A204.1 (cell line): ENCODE data around the gene DNMT1.
"Not testable (repeated sequence)": the region's sequence is repeated elsewhere in the genome, so short reads cannot be mapped to it uniquely, and the experiment has no call there.

Source experiments
- FAIRE-seq: peaks from 2 replicates; lab custom pipeline; 2012; peaks lifted over from hg19 to GRCh38; lab: Jason Lieb, UNC

Gene DNMT1

GRCh38 chr19:10194500-10195198 is at the start of gene DNMT1:
DNMT1 (minus strand) TSS chr19:10194953; CDS start chr19:10194899, 54 bp downstream.
- FAIRE-seq: peak; percentile 82

DNA sequence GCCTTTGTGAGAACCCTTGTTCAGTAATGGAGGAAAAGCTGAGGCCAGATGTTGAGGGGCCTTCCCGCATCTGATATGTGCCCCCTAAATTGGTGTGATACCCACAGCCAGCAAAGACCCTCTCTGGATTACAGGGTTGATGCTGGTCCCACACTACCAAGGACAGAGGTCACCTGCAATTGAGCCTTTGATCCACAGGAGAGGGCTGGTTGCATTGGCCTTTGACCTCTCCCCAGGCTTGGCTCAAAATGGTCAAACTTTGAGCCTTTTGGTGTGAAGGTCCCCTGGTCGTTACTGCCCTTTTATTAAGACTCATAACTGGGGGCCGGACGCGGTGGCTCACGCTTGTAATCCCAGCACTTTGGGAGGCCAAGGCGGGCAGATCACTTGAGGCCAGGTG is 48.9 kb upstream of the DNMT1 start:
- FAIRE-seq: no peak

GRCh38 chr19:10241826-10242449 is 47.2 kb upstream of the DNMT1 start:
- not testable (repeated sequence) for FAIRE-seq

DNA sequence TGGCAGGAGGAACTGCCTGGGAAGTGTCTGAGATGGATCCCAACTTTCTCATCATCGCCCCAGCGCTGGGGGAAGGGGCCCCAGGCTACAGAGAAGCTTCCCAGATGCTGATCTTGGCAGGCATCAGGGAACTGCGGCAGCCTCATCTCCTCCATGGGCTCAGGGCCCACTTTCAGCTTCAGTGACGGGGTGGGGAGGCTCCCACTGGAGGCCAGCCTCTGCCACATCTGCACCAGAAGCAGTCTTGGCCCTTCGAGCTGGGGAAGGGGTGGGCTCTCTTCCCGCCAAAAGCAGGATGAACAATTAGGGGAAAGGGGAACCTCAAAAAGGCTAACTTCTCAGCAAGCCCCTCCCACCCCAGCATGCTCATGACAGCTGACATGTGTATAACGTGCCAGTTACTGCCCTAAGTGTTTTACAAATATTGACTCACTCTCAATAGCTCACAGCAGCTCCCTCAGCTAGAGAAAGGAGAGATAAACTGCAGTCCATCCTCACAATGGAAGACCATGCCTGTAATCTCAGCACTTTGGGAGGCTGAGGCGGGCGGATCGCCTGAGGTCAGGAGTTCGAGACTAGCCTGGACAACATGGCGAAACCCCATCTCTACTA is 43.5 kb upstream of the DNMT1 start:
- no peak for FAIRE-seq

DNA sequence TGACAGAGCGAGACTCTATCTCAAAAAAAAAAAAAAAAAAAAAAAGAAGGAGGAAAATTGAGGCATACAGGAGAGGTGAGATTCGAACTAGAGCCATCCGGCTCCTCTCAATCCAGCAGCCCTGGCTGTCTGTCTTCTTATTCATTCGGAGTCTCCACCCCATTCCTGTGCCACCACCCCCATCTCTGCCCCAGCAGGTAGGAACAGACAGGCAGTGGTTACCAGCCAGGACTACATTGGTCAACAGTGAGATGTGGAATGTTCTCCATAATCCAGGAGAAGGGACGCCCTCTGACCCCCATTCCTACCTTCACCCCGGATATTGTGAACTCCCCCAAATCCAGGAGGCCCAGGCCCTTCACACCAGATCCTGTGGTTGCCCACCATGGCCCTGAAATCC is 42.9 kb upstream of the DNMT1 start:
- FAIRE-seq: no peak

- not testable (repeated sequence) for FAIRE-seq
These were observed 40.7 kb upstream of the DNMT1 start for GRCh38 chr19:10235409-10235808.

GRCh38 chr19:10235003-10235402 is 40.2 kb upstream of the DNMT1 start:
- FAIRE-seq: no peak

DNA sequence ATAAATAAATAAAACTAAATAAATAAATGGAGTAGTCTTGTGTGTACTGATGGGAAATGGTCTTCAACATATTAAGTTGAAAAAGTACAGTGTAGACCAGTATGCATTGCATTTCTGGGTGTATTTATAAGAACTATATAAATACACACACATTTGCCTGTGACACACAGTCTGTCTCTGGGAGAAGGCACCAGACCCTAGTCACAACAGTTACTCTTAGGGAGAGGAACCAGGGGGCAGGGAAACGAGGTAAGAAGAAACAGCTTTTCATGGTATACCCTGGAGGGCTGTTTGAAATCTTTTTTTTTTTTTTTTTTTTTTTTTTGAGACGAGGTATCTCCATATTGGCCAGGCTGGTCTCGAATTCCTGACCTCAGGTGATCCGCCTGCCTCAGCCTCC is 39.2 kb upstream of the DNMT1 start:
- no peak for FAIRE-seq

GRCh38 chr19:10231612-10232228 is 37.0 kb upstream of the DNMT1 start:
- FAIRE-seq: no peak

DNA sequence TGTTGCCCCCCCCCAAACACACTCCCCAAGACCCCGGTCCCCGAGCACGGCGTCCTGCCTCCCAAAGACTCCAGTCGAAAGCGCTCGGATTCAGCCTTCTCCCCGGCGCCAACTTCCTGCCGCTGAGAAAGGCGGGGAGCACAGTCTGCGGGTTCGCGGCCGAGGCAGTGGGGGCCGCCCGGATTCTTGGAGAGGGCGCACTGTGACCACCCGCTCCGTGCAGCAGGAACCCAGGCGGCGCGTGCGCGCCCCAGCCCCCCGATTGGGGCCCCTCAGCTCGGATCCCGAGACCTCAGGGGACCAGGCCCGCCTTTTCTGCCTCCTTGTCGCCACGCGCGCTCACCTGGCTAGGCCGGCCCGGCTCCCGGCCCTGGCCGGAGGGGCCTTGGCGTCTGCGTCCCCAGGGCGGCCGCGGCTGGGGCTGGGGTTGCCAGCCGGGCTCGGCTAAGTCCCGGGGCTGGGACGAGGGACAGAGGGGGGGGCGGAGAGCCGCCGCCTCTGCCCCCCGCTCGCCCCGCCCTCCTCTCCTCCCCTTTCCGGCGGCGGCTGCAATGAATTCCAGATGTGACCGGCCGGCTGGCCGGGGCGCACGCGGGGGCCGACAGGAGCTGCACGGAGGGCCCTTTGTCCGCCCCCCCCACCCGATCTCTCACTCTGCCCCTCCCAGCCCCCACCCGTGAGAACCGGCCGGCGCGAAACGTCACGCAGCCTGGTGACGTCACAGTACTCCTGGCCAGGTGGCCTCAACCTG is 36.3 kb upstream of the DNMT1 start, which contains the start of gene S1PR2:
S1PR2 (minus strand) TSS at position 471 of the 751 bp plus-strand sequence. CDS start 6,426 bp downstream, outside the sequence.
- FAIRE-seq: no peak

DNA sequence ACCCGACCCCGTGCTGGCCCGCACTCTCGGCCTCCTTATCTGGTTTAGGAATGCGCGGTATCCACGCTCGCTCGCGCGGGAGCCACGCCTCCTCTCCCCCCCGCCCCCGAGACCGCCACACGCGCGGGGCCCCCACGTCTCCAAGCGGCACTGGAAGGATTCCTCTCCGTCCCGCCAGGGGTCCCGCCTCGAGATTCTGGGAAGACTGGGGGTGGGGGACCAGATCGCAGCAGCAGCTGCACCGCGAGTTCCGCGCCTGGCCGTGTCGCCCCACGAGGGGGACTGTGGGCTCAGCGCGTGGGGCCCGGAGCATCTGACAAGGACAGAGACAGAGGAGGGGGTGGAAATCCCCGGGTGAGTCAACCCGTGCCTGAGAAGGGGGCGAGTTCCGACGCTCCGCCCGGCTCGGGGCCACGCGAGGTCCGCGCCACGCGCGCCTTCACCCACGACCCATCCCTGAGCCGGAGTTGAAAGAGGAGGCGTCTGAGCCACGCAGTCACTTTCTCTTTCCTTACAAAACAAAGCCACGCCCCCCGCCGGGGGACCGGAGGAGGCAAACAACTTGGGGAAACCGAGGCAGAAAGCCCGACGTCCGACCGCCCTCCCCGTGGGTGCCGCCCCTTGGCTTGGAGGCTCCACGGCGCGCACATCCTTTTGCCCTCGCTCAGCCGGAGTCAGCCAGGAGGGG is 35.6 kb upstream of the DNMT1 start:
- no peak for FAIRE-seq

DNA sequence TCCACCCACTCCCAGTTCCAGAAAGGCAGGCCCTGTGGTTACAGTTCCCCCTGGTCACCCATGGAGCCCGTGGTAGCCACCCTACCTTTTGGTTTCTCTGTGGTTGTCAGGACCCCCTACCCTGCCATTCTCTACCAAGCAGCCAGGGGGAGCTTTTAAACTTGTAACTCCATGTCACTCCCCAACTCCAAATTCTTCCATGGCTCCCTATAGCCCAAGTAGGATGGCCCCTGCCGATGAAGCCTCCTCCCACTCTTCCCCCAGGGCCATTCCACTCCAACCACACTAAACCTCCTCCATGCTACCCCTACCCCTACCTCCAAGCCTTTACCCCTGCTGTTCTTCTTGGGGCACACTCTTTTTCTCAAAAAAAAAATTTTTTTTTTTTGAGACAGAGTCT is 34.2 kb upstream of the DNMT1 start:
- FAIRE-seq: no peak

DNA sequence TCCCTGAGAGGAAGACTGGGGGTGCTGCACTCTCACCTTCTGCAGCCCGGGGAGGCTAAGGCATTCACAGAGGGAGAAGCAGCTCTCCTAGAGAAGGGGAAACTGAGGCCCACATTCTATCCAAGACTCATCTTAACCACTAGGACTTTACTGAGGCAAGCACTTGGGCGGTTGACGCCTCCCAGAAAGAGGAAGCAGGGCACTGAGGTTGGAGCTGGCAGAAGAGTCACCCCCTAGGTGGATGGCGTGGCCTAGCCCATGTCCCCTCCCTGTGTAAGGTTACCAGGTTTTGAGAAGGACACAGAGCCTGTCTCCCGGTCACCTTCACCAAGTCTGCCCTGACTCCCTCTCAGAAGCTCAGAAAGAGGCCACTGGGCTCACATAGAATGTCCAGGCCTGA is 33.6 kb upstream of the DNMT1 start:
- FAIRE-seq: no peak

DNA sequence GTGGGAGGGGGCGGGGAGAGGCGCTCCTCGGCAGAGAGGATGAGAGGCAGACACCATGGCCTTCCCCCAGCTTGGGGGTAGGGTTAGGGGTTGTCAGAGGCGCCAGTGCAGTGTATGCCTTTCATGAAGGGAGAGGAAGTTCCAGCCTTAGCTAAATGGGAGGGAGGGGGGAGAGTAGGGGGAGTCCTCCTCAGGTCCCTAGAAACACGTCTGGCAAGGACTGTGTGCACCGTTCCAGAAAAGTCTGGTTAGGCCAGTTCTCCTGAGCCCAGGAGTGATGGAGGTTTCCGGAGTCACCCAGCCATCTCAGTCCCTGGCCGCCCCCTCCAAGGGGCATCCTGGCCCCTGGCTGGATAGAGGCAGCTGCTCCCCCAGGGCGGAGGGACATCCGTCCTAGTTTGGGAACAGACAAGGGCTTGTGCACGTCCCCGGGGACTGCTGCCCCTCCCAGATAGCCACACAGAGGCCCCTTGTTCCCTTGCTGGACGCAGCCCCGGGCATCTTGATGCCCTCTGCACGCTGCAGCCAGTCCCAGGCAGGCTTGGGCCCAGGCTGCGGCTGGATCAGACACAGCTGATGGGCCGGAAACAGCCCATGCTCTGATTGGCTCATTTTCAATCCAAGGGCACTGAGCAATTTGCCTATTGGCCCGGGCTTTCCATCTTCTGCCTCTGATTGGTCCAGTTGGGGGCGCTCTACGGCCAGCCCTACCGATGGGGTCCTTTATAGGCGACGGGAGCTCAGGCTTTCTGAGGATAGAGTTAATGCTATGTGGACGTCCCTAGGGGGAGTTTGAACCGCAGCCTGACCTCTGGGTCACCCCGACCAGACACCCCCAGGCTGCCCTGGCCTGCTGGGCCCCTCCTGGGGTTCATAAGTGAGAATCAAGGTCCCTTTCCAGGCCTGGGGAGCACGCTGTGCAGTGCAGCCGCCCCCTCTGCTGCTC is 32.5 kb upstream of the DNMT1 start:
- FAIRE-seq: no peak

DNA sequence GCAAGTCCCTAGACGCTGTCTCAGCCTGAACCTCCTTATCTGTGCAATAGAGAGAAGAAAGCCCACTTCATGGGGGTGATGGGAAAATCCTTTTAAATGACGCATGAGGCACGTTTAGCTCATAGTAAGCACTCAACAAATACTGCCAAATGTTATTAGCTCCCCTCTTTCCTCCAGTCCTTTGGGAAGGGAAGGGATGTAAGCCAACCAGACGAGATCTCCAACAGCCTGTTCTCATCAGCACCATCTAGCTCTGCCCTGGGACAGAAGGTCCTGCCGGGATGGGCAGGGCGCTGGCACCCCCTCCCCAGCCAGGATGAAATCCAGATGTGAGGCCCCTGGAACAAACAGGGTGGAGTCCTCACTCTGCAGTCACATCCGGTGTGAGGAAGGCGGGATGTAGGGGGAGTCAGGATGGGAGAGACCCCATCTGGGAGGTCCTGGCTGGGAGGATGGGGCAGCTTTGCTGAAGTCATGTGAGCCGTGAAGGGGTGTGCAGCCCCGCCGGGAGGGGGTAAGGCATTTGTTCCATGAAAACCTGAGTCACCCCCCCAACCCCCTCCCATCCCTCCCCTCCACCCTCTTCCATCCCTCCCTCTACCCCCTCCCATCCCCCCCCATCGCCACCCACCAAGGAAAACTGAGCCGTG is 31.7 kb upstream of the DNMT1 start:
- no peak for FAIRE-seq

GRCh38 chr19:10226021-10226375 is 31.2 kb upstream of the DNMT1 start:
- no peak for FAIRE-seq

- no peak for FAIRE-seq
These were observed 29.6 kb upstream of the DNMT1 start for GRCh38 chr19:10224337-10224736.

DNA sequence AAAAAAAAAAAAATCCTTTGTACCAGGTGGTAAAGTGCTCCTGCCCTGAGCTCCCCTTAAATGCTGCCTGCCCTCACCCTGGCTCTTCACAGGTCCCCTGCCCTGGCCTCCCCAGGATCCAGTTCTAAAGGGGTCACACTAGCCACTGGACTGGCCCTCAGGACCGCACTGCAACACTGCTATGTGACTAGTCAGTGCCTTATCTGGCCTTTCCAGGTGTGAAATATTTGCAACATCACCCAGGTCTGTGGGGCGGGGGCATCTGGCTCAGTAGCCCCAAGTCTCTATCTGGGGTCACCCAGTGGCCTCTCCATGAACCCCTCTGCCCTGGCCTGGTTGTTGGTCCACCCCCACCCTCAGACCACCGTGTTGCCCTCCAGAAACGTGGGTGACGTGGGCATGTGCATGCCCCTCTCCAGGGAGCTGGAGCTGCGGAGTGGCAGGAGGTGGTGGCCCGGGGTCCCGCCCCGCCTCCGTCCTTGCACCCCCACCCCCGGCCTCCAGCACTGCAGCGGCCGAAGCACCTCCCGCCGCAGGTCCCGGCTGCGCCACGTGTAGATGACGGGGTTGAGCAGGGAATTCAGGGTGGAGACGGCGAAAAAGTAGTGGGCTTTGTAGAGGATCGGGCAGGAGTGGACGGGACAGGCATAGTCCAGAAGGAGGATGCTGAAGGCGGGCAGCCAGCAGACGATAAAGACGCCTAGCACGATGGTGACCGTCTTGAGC is 28.9 kb upstream of the DNMT1 start:
- no peak for FAIRE-seq

- FAIRE-seq: no peak
These were observed 27.6 kb upstream of the DNMT1 start for GRCh38 chr19:10222201-10222890.
